K562 (cell line): Measurements from ENCODE around the gene PHYH. TPM values are rescaled to one million over a fixed set of nuclear protein-coding genes. Genes with fewer than 3 reads are reported as not detected.
"Not testable (repeated sequence)": the region's sequence is repeated elsewhere in the genome, so short reads cannot be mapped to it uniquely, and the experiment has no call there.

Experiments used
- ATAC-seq: fragments of 200-7000 bp; cut with Tn5 transposase; 3 replicates; pipeline ENCODE4 v1.9.1; 2020; ENCODE audit warnings: moderate library complexity
- BruUV-seq: library from RNA; stranded (reverse); fragments of 400-500 nt; replicated peaks from 2 replicates; lab custom pipeline; 2021; lab: Mats Ljungman, UMichigan
- CTCF ChIA-PET: fragments of 300-600 bp; formaldehyde crosslinking; extraction: SDS; loops from one replicate; lab custom pipeline; 2021; ENCODE audit warnings: low intra/inter-chr PET ratio; lab: Yijun Ruan, JAX
- POLR2A ChIA-PET: fragments of 300-600, 350-650 bp; sonication (Branson Sonifier 250); formaldehyde crosslinking; extraction: SDS; loops from one replicate; lab custom pipeline; 2021; ENCODE audit warnings: antibody characterized with exemption, inconsistent platforms; lab: Yijun Ruan, JAX
- DNase-seq, 4 experiments: peaks; one replicate each; pipeline versions ENCODE4 v3.0.0 to v3.0.0-alpha.2; 2011 to 2018; ENCODE audit warnings: low spot score in 3 of 4, mixed read lengths in 3 of 4; ENCODE audit errors: extremely low read depth in 1 of 4
- FAIRE-seq: peaks from 2 replicates; lab custom pipeline; 2011; peaks lifted over from hg19 to GRCh38; lab: Jason Lieb, UNC
- H2AFZ ChIP-seq: 2 replicates; pipeline ENCODE4 v1.6.0; 2011; ENCODE audit warnings: low read depth, low read length, control low read depth, inconsistent platforms
- H3K27ac ChIP-seq: fragments of 200-600 bp; 3 replicates; pipeline ENCODE4 v1.8.0; 2011; ENCODE audit warnings: low read depth, mild to moderate bottlenecking, control low read depth, inconsistent platforms, low read length, moderate library complexity, mixed read lengths; ENCODE audit errors: extremely low read depth
- H3K27me3 ChIP-seq, 2 experiments: fragments of 300-600 bp in 1 of 2; 2 replicates in 1 of 2; 3 replicates in 1 of 2; pipeline versions ENCODE4 v1.6.0 to v1.8.0; 2011; ENCODE audit warnings: inconsistent platforms in 2 of 2, low read length in 2 of 2, mild to moderate bottlenecking in 1 of 2, mixed read lengths in 1 of 2, moderate library complexity in 1 of 2; ENCODE audit not compliant: control insufficient read depth in 2 of 2, insufficient read depth in 2 of 2
- H3K36me3 ChIP-seq: fragments of 300-600 bp; 3 replicates; pipeline ENCODE4 v1.8.0; 2011; ENCODE audit warnings: mild to moderate bottlenecking, low read length, inconsistent platforms; ENCODE audit not compliant: control insufficient read depth, insufficient read depth
- H3K4me1 ChIP-seq, 2 experiments: fragments of 200-600 bp in 1 of 2; replicated peaks in 1 of 2; 2 replicates in 1 of 2; 3 replicates in 1 of 2; pipeline versions ENCODE4 v1.5.1 to v1.8.0; 2011; ENCODE audit warnings: inconsistent platforms in 2 of 2, low read length in 2 of 2, mild to moderate bottlenecking in 1 of 2, mixed read lengths in 1 of 2, moderate library complexity in 1 of 2; ENCODE audit not compliant: control insufficient read depth in 2 of 2, insufficient read depth in 2 of 2
- H3K4me2 ChIP-seq: 2 replicates; pipeline ENCODE4 v1.6.1; 2011; ENCODE audit warnings: low read length, control low read depth, inconsistent platforms, mixed read lengths; ENCODE audit not compliant: insufficient read depth
- H3K4me3 ChIP-seq: fragments of 200-600 bp; sonication (generic), shearing (Covaris generic); 2 replicates; pipeline ENCODE4 v1.5.1; 2016; ENCODE audit warnings: control low read depth, inconsistent platforms
- H3K79me2 ChIP-seq: fragments of 200-600 bp; 3 replicates; pipeline ENCODE4 v1.8.0; 2011; ENCODE audit warnings: low read length, inconsistent platforms; ENCODE audit not compliant: control insufficient read depth, insufficient read depth
- H3K9ac ChIP-seq, 2 experiments: 2 replicates each; pipeline versions ENCODE4 v1.6.0 to v1.6.1; 2011; ENCODE audit warnings: low read depth in 2 of 2, low read length in 2 of 2, control low read depth in 1 of 2, inconsistent platforms in 1 of 2, mild to moderate bottlenecking in 1 of 2, mixed read lengths in 1 of 2; ENCODE audit not compliant: insufficient read depth in 1 of 2
- H3K9me1 ChIP-seq: one replicate; pipeline ENCODE4 v1.6.0; 2011; ENCODE audit warnings: inconsistent platforms, mild to moderate bottlenecking, low read length, moderate library complexity; ENCODE audit not compliant: control insufficient read depth, insufficient read depth
- H3K9me3 ChIP-seq: replicated peaks from 2 replicates; pipeline ENCODE4 v1.5.1; 2011; ENCODE audit warnings: low read depth, low read length, inconsistent platforms; ENCODE audit not compliant: control insufficient read depth, insufficient read depth
- H4K20me1 ChIP-seq: replicated peaks from 2 replicates; pipeline ENCODE4 v1.6.1; 2011; ENCODE audit warnings: low read length, inconsistent platforms, mixed read lengths; ENCODE audit not compliant: control insufficient read depth, insufficient read depth
- CAMTA2 ChIP-seq: fragments of 250-450 bp; sonication (Bioruptor Pico); conservative IDR thresholded peaks from 2 replicates; pipeline ENCODE4 v1.5.1; 2022
- DPF2 ChIP-seq: fragments of 450-650 bp; IDR thresholded peaks from 2 replicates; pipeline ENCODE4 v1.6.1; 2016
- NFE2L1 ChIP-seq: fragments of 450-650 bp; IDR thresholded peaks from 2 replicates; pipeline ENCODE4 v1.6.1; 2016; ENCODE audit warnings: missing genetic modification characterization, low read depth, mild to moderate bottlenecking, missing compliant biosample characterization, moderate library complexity, borderline replicate concordance
- TRIM24 ChIP-seq, 2 experiments: fragments of 450-650 bp; IDR thresholded peaks; 2 replicates each; pipeline ENCODE4 v1.6.1; 2016
- ZNF146 ChIP-seq: IDR thresholded peaks from one replicate; pipeline ENCODE4 v1.6.1; 2018; ENCODE audit warnings: missing compliant biosample characterization; ENCODE audit not compliant: unreplicated experiment
- ZNF3 ChIP-seq: fragments of 250-450 bp; sonication (Bioruptor Pico); IDR thresholded peaks from 2 replicates; pipeline ENCODE4 v1.5.0; 2021; ENCODE audit warnings: mild to moderate bottlenecking, moderate library complexity
- ZNF609 ChIP-seq: sonication (generic); formaldehyde crosslinking; IDR thresholded peaks from 2 replicates; pipeline ENCODE4 v1.8.1; 2023; ENCODE audit warnings: missing genetic modification reagents, mild to moderate bottlenecking, borderline replicate concordance
- WGBS: fragments of 100-300 bp; shearing (Covaris generic); methylation state at CpG from one replicate; pipeline ENCODE4 v1.1.6; 2016; ENCODE audit warnings: low coverage, mixed read lengths; ENCODE audit not compliant: insufficient coverage; ENCODE audit errors: missing lambda C conversion rate; 5-methylcytosine and 5-hydroxymethylcytosine counted together
- in situ Hi-C: fragments of 300-500 bp; cut with MboI; formaldehyde crosslinking; loops from 4 replicates; pipeline ENCODE4 v1.15.0; 2018; ENCODE audit warnings: inconsistent platforms, mixed read lengths
- intact Hi-C: fragments of 100-400 bp; cut with micrococcal nuclease; formaldehyde crosslinking; loops from 2 replicates; pipeline ENCODE4 v1.14.2; 2022
- polyA plus RNA-seq, 8 experiments: library from polyadenylated mRNA; depleted of rRNA in 4 of 8; stranded (reverse) in 5 of 8; unstranded in 3 of 8; fragments of >200 nt; fragmentation: Nextera tagmentation in 2 of 8; fragmentation: Illumina TruSeq in 1 of 8; extraction: Ambion mirVana in 2 of 8; extraction: Trizol in 1 of 8; gene quantifications; 2 replicates each; pipeline versions ENCODE4 v1.2.1 to v1.2.3, GENCODE V29; 2011 to 2014; ENCODE audit warnings: inconsistent platforms in 1 of 8, missing spikeins in 1 of 8
- total RNA-seq, 7 experiments: library from RNA; depleted of rRNA in 6 of 7; stranded (reverse); fragments of >200 nt in 6 of 7; fragmentation: Illumina TruSeq in 2 of 7; extraction: Trizol in 2 of 7; gene quantifications; 2 replicates each; pipeline versions ENCODE4 v1.2.1 to v1.2.3, GENCODE V29; 2011 to 2021; ENCODE audit warnings: low replicate concordance in 1 of 7

The PHYH gene
- total and polyA plus RNA-seq, 9 of the 15 experiments (the other 6 are each of a cell fraction or from before 2014, with no cell fraction given) = 3.8 to 6.9 (median 5.7) TPM

GRCh38 chr10:13331646-13332045 is 31.8 kb upstream of the PHYH start (continued):
- no peak for TF ChIP-seq ZNF609
- no peak for TF ChIP-seq CAMTA2
- no peak for TF ChIP-seq DPF2
- no peak for TF ChIP-seq TRIM24 (IDR thresholded peaks at IDR 0.05)
- TF ChIP-seq ZNF3 (CRISPR knock-in tag) = no peak
- no peak for TF ChIP-seq NFE2L1 (tag)

- in situ Hi-C loops = not testable (repeated sequence)
These were observed 31.1 kb upstream of the PHYH start for GRCh38 chr10:13330980-13331379.

More at GRCh38 chr10:13330980-13331379, 31.1 kb upstream of the PHYH start:
- not testable (repeated sequence) for H3K79me2 ChIP-seq
- TF ChIP-seq ZNF146 (CRISPR knock-in tag) = peak; percentile 95
- TF ChIP-seq, all 486 proteins: peak for 1; not testable (repeated sequence) for 485
- H2AFZ ChIP-seq, POLR2A ChIA-PET, H3K9ac ChIP-seq, H3K4me1 ChIP-seq, H3K4me2 ChIP-seq, DNase-seq, ATAC-seq, H4K20me1 ChIP-seq, H3K27ac ChIP-seq, intact Hi-C loops, BruUV-seq, H3K4me3 ChIP-seq, FAIRE-seq, H3K9me3 ChIP-seq, CTCF ChIA-PET, H3K27me3 ChIP-seq, H3K9me1 ChIP-seq: not testable (repeated sequence)
- H3K36me3 ChIP-seq = peaks cover 71% of the 10 kb centered on the region; the same call in 2 of the 3 replicates
- WGBS = 97% methylated on average over 8 of the region's 8 CpGs
